Activated B cell treated with CpG ODN at 0.5 μM for 24 hours (primary cell): ENCODE measurements around the gene SKI. TPM values are rescaled to one million over a fixed set of nuclear protein-coding genes. Genes with fewer than 3 reads are reported as not detected.

Experiments used
- ATAC-seq: fragments of 200-7000 bp; cut with Tn5 transposase; one replicate; pipeline ENCODE4 v1.10.0; 2021; ENCODE audit warnings: low read depth, mild to moderate bottlenecking, moderate library complexity
- CTCF ChIA-PET: fragments of 350-600 bp; sonication (Branson Sonifier 250); formaldehyde crosslinking; loops from one replicate; lab custom pipeline; 2021; ENCODE audit warnings: antibody characterized with exemption; lab: Charles Lee
- POLR2A ChIA-PET: fragments of 350-600 bp; sonication (Branson Sonifier 250); formaldehyde crosslinking; loops from one replicate; lab custom pipeline; 2021; ENCODE audit warnings: antibody characterized with exemption; lab: Charles Lee
- DNase-seq: peaks from one replicate; pipeline ENCODE4 v3.0.0; 2022
- H3K27ac Mint-ChIP-seq: one replicate; pipeline ENCODE4 v1.8.0; 2020; ENCODE audit warnings: mixed read lengths
- H3K27me3 Mint-ChIP-seq: one replicate; pipeline ENCODE4 v1.8.0; 2021; ENCODE audit warnings: mixed read lengths
- H3K36me3 Mint-ChIP-seq: one replicate; pipeline ENCODE4 v1.8.0; 2021; ENCODE audit warnings: low read depth, mixed read lengths
- H3K4me1 Mint-ChIP-seq: one replicate; pipeline ENCODE4 v1.8.0; 2021; ENCODE audit warnings: mixed read lengths
- H3K4me3 Mint-ChIP-seq: one replicate; pipeline ENCODE4 v1.8.0; 2020; ENCODE audit warnings: mild to moderate bottlenecking, mixed read lengths
- H3K9me3 Mint-ChIP-seq: one replicate; pipeline ENCODE4 v1.8.0; 2020; ENCODE audit warnings: mixed read lengths
- CTCF ChIP-seq: fragments of 200-600 bp; IDR thresholded peaks from one replicate; pipeline ENCODE4 v1.8.0; 2022; ENCODE audit warnings: antibody characterized with exemption, mild to moderate bottlenecking
- intact Hi-C: fragments of 100-400 bp; cut with micrococcal nuclease; formaldehyde crosslinking; loops from one replicate; pipeline ENCODE4 v1.15.1; 2024
- total RNA-seq: library from RNA; stranded (reverse); gene quantifications from 2 replicates; pipeline ENCODE4 v1.2.3, GENCODE V29; 2022

The SKI gene
- total RNA-seq, 1 donor from 2014 or later, result 37.6 TPM

DNA sequence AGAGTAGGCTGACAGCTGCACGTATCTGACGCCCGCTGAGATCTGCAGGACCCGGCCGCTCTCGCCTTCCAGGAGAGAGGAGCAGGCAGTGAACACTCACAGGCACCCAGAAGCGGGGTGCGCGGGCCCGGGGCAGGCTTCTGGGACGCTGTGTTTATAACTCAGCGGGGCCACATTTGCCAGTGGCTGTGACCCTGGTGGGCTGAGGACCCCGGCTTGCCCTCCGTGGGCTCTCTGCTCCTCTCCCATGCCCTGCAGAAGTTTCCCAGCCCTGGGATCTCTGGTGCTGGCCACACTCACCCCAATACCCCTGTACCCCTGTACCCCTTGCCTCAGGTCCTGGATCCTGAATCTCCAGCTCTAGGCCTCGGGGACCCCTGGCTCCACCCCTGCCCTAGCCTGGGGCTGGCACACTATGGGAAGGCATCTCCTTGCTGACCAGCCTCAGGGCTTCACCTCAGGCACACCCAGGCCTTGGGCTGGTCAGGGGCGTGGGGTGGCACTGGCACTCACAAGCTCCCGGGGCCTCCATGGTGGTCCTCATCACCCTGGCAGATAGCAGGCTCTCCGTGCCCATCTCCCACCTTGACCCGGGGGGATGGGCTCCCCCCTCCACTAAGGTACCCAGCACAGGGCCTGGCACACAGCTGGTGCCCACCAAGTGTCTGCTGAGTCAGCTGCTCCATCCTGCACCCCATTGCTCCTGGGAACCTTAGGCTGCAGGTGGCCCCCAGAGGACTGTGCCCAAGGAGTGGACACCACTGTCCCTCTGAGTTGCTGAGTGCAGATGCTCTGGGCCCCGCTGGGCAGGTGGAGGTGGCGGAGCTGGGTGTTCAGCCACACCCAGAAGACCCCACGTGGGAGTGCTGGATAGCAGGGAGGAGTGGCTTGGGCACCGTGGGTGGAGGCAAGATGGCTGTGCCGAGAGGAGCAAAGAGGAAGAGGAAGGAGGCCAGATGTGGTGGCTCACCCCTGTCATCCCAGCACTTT lies 130.8 kb downstream of the SKI start:
- Mint-ChIP-seq H3K4me3 (no peak overlapping the region), H3K27me3 (no peaks in the 10 kb centered on the region), H3K4me1 (no peaks in the 10 kb centered on the region), H3K27ac (no peak overlapping the region), H3K9me3 (peaks cover 3% of the 10 kb centered on the region), H3K36me3 (peaks cover 9% of the 10 kb centered on the region)
- ATAC-seq (no peak), DNase-seq (no peak)
- CTCF ChIA-PET, result no interaction called here
- intact Hi-C loops, result no loop called here
- POLR2A ChIA-PET, result no interaction called here
- no peak for TF ChIP-seq CTCF

Other genes starting within 250 kb of the SKI start
- gene CFAP74, start 224.5 kb upstream of the SKI start, total RNA-seq, result not detected in 2 replicates
- gene GABRD, start 209.0 kb upstream of the SKI start, total RNA-seq, result not detected in 2 replicates
- 20.5 and 28.5 TPM in 2 replicates for gene PRKCZ, start 177.9 kb upstream of the SKI start, total RNA-seq
- gene FAAP20, start 33.5 kb upstream of the SKI start, total RNA-seq, result 73.7 and 83.9 TPM in 2 replicates
- gene MORN1, start 163.2 kb downstream of the SKI start, total RNA-seq, result 15.6 and 17.8 TPM in 2 replicates
- 102 and 105 TPM in 2 replicates for gene RER1, start 163.5 kb downstream of the SKI start, total RNA-seq
- gene PEX10, start 184.2 kb downstream of the SKI start, total RNA-seq, result 17.4 and 18.9 TPM in 2 replicates
- gene PLCH2, start 248.0 kb downstream of the SKI start, total RNA-seq, result 6.0 and 6.1 TPM in 2 replicates